CD4-positive, alpha-beta T cell treated with Interleukin-4 for 1 hour (primary cell): ENCODE measurements around the gene GMDS.

Experiments used
- DNase-seq, 2 donors: peaks; one replicate each; pipeline ENCODE4 v3.0.0-alpha.2; 2020 to 2022

Gene GMDS

DNA sequence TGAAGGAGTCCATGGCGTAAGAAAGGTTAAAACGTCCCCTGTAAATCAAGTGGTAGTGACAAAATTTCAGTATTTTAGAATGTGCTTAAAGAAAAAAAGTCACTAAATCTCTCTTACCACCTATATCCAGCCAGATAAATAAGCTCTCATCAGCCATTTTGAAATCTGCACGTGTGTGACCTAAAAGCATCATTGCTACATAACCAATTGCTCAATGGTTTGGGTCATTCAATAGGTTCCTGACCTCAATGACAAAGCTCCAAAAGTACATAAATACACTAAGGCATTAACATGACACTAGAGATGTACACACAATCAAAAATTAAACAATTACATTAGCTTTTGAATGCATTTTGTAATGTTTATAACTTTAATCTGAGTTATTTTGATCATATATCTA is 272.4 kb downstream of the GMDS start:
- DNase-seq = no peak

DNA sequence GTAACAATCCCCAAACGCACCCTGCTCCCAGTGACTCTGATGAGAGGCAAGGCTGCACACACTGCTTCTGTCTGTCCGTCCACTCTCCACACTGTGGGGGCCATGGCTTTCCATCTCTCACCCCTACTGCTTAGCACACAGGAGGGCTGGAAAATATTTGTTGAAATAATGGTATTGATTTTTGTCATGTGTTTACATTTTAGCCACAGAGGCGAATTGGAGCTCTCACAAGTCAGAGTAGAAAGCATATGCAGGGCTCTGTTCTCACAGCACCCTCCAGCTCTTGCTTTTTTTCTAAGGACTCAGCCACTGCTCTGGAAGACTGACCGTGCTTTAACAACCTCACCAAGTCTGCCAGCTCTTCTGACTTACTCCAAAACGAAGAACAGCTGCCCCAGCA is 273.8 kb downstream of the GMDS start:
- DNase-seq = no peak

DNA sequence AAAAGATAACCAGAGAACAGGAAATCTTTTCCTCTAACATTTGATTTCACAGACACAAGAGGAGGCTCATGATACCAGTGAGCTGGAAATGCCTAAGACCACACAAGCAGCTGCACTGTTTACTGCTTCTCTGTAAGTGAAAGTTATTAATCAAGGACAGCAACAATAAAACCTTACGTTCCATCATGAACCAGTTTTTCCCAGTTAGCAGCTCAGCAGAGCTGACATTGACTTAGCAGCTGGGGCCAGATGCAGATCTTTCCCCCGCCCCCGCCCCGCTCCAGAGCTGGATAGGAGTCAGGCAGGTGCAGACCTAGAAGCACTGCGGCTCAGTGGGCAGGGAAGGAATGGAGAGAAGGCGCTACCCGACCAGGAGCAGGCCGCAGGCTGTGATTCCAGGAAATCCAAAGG is 275.2 kb downstream of the GMDS start:
- DNase-seq = no peak

DNA sequence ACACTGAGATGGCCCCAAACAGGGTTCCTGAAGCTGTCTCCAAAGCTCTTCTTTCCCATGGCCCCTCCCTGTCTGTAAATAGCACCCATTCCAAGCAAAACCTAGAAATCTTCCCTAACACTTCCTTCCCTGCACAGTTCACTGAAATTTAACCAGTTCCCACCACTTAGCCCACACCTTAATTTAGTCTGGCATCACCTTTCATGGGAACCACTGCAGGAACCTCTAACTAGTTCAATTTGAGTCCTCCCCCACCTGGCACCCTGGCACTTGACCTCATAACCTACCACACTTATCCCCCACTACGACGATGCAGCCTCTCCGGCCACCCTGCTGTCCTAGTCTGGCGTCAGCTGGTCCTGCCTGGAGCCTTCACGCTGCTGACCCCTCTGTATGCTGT is 278.7 kb downstream of the GMDS start:
- no peak for DNase-seq

DNA sequence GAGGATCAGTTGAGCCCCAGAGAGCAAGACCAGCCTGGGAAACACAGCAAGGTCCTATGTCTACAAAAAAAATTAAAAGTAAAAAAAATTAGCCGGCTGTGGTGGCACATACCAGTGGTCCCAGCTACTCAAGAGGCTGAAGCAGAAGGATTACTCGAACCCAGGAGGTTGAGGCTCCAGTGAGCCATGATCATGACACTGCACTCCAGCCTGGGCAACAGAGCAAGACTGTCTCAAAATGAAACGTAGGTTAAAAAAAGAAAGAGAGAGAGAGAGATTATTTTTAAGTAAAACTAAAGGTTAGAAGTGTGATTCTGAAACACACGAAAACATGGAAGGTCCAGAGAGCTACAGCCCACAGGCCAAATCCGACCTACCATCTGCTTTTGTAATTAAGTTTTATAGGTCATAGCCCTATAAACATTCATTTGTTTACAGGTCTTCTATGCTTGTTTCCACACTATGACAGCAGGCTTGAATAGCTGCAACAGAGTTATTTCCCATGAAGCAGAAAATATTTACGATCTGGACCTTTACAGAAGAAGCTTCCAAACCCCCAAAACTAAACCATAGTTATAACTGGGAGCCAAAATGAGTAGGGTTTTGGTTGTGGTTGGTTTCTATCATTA is 279.7 kb downstream of the GMDS start:
- no peak for DNase-seq

DNA sequence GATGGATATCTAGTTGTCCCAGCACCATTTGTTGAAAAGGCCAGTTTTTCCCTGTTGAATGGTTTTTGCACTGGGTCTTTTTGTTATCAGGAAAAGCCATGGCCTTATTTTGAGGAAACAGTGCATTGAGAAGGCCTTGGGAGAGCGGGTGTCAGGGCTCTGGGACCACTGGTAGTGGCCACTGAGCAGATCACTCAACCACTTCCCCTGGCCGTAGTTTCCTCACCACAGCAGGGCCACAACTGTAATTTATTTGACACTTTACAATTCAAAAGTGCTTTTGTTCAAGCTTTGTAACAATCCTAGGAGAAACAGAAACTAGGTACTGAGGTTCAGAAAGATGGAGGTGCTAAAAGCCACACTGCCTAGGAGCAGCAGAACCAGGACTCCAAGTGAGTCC is 281.8 kb downstream of the GMDS start:
- no peak for DNase-seq

DNA sequence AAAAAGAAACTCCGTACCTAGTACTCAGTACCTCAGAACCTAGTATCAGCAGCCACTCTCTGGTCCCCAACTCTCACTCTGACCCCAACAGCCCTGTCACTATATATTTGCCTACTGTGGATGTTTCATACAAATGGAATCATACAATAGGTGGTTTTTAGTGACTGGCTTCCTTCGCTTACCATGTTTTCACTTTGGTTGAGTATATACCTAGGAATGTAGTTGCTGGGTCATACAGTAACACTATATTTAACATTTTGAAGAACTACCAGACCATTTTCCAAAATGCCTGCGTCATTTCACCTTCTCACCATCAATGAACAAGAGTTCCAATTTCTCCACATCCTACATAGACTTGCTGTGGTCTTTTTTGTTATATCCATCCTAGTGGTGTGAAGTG is 283.2 kb downstream of the GMDS start:
- DNase-seq = no peak

DNA sequence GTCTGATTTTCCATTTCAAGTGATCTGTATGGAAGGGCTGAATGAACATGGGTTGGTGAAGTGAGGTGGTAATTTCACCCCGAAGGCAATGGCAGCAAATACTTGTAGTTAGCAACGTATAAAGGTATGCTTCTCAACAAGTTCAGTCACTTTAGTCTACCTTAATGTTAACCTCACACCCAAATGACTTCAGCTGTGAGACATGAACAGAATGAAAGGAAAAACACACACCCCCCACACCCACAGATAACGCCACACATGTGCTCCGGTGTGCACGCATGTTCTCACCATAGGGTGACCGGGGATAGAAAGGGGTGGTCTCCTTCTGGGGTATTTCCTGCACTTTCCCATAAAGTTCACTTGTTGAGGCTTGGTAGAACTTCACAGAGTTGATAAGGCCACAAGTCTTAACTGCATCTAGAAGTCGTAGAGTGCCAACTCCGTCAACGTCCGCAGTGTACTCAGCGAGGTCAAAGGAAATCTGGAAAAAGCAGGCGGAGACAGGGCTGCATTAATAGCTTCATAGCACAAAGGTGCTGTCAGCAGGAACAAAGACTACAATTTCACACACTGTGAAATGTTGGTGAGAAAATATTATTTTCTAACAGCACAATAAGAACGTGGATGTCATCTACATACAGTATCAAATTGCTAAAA is 284.8 kb downstream of the GMDS start:
- no peak for DNase-seq

DNA sequence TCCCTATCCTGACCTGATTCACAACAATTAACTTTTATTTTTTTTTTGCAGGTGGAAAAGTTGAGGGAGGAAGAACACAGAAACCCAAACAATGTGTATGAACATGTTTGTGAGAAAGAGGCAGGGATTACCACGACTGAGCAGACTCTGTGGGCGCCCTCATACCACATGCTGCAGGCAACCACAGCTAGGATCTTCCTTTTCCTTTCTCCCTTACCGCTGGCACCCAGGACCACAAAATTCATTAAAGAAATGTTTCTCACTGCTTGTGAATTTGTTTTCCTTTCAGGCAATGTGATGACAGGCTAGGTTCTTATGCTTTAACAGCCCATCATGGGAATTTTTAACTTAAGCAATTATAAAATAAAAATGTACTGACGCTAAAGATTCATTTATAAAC is 287.1 kb downstream of the GMDS start:
- DNase-seq = no peak

DNA sequence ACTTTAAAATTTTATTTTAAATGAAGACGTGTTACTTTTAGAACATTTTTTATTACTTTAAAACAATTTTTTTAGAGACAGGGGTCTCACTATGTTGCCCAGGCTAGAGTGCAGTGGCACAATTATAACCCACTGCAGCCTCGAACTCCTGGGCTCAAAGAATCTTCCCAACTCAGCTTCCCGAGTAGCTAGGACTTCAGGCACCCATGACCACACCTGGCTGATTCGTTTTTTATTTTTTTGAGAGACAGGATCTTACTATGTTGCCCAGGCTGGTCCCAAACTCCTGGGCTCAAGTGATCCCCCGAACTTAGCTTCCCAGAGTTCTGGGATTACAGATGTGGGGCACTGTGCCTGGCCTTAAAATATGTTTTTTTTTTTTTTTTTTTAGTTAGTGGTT is 287.7 kb downstream of the GMDS start:
- DNase-seq = no peak

DNA sequence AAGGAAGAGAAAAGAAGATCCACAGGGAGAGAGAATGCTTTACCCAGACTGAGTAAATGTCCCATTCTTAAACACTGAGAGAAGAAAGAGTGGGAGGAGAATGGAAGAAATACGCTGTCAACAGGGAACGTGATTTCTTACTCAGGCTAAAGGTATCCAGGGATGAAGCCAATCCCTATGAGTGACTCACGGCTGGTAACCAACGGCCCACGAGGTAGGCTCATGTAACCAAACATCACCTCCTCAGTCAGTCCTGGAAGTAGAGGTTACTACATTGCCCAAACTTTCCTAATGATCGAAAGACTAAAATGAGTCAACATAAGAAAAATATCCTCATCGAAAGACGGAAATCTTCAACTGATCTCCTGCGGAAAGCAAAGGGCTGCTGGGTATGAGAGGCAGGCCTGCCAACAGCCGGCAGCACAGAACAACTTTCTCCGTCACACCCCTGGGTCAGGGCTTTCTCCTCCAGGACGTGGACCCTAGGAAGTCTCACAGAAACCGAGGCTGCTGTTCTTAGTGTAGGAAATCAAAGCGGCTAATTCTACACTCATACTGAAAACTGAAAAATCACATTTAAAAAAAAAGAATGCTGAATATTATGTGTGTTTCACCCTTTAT is 292.6 kb downstream of the GMDS start:
- no peak for DNase-seq

DNA sequence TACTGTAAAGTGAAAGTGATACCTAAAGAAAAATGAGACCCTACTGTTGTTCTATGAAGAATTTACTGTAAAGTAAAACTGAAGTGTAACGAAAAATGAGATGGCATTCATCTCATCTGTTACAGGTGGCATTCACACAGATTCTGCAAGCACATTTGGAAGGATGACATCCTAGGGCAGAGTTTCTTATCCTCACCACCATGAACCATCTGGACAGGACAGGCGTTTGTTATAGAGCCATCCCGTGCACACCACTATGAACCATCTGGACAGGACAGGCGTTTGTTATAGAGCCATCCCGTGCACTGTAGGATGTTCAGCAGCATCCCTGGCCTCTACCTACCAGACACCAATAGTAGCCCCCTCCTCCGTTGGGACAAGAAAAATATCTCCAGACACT is 294.8 kb downstream of the GMDS start:
- no peak for DNase-seq

DNA sequence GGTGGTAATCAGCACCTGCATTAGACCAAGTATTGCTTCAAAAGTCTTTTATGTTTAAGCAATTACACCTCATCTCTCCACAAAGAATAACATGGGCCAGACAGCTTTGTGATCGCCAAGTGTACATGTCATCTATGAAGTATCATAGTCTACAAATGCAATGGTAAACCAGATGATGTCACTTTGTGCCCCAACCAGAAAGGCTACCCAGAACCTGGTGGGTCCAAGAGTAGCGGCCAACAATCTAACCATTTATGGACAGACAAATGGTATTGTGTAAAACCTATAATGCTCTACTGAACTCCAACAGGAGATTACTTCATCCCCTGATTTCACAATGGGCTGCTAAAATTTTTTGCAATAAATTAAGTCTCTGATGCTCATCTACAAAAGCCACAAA is 295.9 kb downstream of the GMDS start:
- DNase-seq = no peak

DNA sequence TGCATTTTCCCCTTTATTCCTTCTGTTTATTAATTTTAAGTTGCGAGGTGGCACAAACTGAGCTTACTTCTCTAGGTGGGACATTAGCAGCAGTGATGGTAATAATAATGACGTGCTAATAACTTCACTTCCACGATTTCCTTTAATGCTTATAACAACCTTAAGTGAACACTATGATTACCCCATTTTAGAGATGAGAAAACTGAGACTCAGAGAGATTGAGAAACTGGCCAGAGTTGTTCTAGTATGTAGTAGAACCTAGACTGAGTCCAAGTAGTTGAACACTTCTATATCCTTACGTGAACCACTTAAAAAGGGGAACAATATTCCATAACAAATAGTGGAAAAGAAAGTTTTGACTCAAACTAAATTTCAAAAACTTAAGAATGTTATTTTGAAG is 297.5 kb downstream of the GMDS start:
- DNase-seq = no peak

DNA sequence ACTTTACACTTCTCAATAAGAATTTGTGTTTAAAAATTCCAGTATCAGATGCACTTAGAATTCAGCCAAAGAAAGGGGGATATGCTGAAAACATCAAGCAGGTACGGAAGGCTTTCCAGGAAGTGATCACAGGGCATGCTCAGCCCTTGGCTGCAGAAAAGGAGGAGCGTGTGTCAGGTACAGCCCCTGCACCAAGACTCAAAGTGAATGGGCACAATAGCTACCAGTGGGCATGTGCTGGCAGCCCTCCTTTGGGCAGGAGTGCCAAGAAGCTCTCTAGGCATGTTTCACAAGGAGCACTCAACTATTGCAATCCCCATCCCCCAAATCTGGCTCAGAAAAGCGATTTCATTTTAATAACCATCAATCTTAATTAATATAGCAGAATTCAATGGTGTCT is 298.8 kb downstream of the GMDS start:
- DNase-seq = no peak

DNA sequence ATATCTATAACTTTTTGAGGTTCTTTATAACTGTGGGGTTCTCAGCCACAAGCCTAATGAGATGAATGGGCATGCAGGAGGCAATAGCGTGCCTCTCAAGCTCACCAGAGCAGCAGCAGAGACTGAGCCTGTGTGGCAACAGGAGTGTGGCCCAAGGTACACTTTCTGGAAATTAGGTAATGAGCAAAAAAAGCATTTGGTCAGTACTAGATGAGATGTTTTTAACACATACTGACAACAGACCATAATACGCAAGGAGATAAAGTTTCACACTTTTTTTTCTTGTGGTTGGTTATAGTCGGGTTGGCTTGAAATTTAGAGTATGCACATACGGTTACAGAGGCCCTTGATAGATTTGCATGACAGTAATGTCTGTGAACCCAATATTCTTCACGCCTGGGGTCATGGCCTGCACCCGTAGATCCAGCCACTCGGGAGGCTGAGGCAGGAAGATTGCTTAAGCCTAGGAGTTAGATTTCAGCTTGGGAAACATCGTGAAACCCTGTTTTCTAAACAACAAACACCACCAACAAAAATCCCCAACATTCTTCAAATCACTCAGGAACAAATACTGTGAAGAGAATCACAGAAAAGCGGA is 300.1 kb downstream of the GMDS start:
- no peak for DNase-seq

DNA sequence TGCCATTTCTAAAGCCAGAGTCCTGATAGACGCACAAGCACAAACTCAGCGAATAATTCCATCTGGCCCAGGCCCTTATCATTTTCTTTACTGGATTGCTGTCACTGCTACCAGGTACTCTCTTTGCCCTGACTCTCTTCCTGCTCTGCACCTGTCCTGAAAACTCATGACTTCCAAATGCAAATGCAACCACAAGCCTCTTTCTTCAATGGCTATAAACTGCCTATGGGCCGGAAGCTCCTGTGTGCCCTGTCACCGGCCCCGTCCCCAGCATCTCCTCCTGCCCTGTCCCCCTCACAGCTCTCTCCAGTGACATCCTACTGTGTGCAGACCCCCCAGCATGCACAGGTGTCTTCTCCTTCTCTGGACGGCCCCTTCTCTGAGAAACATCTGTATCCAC is 302.6 kb downstream of the GMDS start:
- DNase-seq = no peak

DNA sequence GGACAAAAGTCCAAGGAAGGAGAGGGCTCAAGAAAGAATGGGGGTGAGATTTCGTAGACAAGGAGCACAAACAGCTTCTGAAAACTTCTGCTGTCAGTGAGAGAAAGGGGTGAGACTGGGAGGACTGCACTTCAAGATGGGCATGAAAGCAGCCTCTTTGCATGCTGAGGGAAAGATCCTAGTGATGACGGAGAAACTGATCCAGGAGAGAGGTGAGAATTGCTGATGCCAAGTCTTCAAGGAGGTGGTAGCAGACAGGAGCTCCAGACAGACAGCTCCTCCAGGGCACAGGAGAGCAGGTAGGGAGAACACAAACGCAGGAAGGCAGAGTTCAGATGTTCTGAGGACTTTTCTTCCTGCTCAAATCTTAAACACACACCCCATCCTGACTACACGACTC is 303.9 kb downstream of the GMDS start:
- no peak for DNase-seq

DNA sequence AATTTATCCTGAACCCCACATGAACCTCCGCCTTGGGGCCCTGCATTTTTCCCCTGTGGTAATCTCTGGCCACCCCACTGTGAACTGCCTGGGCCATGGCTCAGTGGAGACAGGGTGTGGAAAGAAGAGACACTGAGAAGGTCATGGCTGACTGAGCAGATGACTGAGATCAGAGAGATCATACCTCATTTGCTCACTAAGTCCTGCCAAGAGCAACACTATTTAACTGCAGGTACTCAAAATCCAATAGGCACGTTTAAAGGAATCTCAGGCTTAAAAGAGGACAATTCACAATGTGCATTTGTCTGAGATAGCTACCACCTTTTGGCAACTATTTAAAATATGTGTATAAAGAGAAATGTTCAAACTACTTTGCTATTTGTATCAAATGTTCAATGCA is 305.0 kb downstream of the GMDS start:
- DNase-seq = no peak

DNA sequence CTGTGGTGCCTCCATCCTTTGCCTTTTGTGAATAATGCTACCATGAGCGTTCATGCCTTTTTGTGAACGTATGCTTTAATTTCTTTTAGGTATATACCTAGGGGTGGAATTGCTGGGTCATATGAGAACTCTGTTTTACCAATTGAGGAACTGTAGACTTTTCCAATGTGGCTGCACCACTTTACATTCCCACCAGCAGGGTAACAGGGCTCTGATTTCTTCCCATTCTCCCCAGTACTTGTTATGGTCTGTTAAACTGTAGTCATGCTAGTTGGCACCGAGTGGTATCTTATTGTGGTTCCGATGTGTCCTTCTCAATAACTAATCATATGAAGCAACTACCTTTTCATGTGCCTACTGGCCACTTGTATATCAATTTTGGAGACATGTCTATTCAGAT is 312.1 kb downstream of the GMDS start:
- no peak for DNase-seq

DNA sequence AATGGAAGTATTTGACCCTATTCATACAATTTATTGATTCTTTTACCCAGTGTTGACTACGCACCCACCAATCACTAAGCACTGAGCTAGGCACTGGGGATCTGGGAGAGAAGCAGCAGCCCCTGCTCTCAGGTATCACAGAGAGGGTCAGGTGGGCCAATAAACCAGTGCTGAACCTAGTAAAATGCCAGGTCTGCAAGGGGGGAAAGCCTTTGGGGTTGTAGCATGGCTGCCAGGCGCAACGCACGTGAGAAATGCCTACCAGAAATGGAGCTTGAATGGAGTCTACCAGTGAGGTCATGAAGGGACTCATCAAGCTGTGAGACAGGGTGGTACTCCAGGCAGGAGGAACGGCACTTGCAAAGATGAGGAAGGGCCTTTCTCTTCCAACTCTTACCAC is 313.6 kb downstream of the GMDS start:
- no peak for DNase-seq

DNA sequence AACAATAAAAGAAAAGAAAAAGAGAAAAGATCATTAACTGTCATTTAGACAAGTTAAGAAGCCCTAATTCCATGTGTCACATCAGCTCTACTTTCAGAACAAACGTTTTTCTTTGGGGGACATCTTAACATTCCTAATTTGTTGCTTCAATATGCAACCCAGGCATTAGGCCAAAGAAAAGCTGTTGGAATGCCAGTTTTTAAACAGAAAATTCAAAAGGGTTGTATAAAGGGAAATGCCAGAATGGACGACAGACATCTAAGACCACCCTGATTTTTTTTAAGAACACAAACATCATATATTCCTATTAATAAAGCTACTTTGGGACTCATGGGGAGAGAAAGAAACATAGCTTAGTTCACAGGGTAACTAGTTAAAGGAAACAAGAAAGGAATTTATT is 315.0 kb downstream of the GMDS start:
- DNase-seq = no peak

DNA sequence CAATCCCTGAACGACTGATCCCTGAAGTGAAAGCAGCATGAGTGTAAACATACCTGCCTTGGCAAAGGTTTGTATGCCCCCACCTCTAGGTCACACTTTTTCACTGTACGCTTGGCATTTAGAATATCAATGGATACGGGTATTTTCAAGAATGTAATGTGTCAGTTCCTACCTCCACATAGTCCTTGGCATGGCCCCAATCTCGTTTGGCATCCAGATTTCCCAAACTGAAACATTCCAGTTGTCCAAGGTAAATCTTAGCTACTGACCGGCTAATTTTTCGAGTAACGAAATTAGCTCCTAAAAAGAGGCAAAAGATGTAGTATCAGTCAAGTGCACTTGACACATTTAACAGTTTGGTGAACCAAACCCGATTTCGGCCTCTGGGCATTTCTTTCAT is 315.5 kb downstream of the GMDS start:
- DNase-seq = no peak

DNA sequence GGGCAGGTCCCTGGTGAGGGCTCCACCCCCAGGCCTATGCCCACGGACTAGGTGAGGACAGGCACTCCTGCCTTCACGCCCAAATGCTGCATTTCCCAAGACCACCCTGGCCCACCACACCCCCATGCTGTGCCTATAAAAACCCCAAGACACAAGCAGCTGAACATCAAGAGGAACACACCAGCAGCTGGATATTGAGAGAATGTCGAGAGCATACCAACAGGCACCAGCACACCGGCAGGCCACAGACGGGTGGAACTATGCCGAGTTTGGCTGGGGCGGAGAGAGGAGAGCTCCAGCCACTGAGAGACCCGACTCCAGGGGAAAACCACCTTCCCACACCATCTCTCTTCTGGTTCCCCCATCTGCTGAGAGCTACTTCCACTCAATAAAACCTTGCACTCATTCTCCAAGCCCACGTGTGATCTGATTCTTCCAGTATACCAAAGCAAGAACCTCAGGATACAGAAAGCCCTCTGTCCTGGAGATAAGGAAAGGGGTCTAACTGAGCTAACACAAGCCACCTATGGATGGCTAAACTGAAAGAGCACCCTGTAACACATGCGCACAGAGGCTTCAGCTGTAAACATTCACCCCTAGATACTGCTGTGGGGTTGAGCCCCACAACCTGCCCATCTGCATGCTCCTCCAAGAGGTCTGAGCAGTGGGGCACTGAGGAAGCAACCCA is 319.5 kb downstream of the GMDS start:
- DNase-seq = no peak
